Stomach (tissue), 4 donors: ENCODE measurements around the gene KDELR1.

Experiments
- CTCF ChIP-seq, 7 experiments: fragments of 450-650 bp in 4 of 7; fragments of 200-600 bp in 3 of 7; sonication (generic) in 3 of 7; IDR thresholded peaks; one replicate each; pipeline ENCODE4 v1.5.1; 2016 to 2019; ENCODE audit warnings: antibody characterized with exemption in 7 of 7, control low read depth in 2 of 7, mild to moderate bottlenecking in 1 of 7
- POLR2A ChIP-seq, 4 donors: fragments of 450-650 bp; IDR thresholded peaks; one replicate each; pipeline ENCODE4 v1.6.1; 2016; ENCODE audit warnings: antibody characterized with exemption in 4 of 4, control low read depth in 2 of 4, mild to moderate bottlenecking in 1 of 4, moderate library complexity in 1 of 4

- TF ChIP-seq POLR2A (IDR thresholded peaks at IDR 0.05): no peak
- TF ChIP-seq CTCF (IDR thresholded peaks at IDR 0.05): no peak
These were observed 22.7 kb upstream of the KDELR1 start for GRCh38 chr19:48413879-48414587.
